GM12801 (cell line): ENCODE data around the gene SEMA5A.

Experiments used
- TF ChIP-seq, protein P1 (sequence below): IDR thresholded peaks from one replicate; pipeline ENCODE4 v1.5.1; 2011; ENCODE audit warnings: control low read depth; ENCODE audit not compliant: insufficient read length; ENCODE audit errors: extremely low read depth

SEMA5A gene, protein sequence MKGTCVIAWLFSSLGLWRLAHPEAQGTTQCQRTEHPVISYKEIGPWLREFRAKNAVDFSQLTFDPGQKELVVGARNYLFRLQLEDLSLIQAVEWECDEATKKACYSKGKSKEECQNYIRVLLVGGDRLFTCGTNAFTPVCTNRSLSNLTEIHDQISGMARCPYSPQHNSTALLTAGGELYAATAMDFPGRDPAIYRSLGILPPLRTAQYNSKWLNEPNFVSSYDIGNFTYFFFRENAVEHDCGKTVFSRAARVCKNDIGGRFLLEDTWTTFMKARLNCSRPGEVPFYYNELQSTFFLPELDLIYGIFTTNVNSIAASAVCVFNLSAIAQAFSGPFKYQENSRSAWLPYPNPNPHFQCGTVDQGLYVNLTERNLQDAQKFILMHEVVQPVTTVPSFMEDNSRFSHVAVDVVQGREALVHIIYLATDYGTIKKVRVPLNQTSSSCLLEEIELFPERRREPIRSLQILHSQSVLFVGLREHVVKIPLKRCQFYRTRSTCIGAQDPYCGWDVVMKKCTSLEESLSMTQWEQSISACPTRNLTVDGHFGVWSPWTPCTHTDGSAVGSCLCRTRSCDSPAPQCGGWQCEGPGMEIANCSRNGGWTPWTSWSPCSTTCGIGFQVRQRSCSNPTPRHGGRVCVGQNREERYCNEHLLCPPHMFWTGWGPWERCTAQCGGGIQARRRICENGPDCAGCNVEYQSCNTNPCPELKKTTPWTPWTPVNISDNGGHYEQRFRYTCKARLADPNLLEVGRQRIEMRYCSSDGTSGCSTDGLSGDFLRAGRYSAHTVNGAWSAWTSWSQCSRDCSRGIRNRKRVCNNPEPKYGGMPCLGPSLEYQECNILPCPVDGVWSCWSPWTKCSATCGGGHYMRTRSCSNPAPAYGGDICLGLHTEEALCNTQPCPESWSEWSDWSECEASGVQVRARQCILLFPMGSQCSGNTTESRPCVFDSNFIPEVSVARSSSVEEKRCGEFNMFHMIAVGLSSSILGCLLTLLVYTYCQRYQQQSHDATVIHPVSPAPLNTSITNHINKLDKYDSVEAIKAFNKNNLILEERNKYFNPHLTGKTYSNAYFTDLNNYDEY

DNA sequence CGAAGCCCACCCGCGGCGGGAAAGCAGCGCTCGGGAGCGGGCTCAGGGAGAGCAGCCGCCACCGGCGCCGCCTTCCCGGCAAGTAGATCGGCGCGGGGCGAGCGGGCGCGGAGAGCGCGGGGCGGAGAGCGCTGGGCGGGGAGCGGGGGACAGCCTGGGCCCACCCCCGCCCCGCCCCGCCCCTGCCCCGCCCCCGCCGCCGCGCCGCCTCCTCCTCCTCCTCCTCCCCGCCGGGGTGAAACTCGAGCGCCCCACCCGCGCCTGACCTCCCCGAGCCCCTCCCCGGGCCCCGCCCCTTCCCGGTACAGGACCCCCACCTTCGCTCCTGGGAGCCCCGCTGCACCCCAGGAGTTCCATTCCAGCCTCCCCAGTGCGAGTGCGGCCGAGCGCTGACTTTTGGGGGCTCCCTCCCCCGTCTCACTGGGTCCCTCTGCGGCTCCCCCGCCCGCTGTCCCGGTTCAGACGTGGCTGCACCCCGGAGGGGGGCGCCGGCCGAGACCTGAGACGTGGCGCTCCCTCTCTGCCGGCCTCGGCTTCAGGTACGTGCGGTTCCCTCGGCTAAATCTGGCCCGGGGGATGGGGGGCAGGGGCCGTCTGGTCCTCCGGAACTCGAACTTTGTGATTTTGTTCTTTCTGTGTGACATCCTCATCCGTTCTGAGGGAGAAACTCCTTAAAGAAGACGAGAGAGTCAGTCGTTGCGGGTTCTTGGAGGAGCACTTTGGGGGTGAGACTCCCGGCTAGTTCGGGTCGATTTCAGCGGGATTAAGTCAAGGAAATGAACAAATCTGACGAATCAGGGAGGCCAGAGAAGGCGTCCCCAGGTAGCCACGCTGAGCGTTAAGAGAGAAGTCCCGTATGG lies at the start of gene SEMA5A:
TSS of gene SEMA5A (minus strand) at position 84 of the 860 bp plus-strand sequence. CDS start 166,129 bp downstream, outside the sequence.
- TF ChIP-seq, protein P1, sequence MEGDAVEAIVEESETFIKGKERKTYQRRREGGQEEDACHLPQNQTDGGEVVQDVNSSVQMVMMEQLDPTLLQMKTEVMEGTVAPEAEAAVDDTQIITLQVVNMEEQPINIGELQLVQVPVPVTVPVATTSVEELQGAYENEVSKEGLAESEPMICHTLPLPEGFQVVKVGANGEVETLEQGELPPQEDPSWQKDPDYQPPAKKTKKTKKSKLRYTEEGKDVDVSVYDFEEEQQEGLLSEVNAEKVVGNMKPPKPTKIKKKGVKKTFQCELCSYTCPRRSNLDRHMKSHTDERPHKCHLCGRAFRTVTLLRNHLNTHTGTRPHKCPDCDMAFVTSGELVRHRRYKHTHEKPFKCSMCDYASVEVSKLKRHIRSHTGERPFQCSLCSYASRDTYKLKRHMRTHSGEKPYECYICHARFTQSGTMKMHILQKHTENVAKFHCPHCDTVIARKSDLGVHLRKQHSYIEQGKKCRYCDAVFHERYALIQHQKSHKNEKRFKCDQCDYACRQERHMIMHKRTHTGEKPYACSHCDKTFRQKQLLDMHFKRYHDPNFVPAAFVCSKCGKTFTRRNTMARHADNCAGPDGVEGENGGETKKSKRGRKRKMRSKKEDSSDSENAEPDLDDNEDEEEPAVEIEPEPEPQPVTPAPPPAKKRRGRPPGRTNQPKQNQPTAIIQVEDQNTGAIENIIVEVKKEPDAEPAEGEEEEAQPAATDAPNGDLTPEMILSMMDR: no peak

DNA sequence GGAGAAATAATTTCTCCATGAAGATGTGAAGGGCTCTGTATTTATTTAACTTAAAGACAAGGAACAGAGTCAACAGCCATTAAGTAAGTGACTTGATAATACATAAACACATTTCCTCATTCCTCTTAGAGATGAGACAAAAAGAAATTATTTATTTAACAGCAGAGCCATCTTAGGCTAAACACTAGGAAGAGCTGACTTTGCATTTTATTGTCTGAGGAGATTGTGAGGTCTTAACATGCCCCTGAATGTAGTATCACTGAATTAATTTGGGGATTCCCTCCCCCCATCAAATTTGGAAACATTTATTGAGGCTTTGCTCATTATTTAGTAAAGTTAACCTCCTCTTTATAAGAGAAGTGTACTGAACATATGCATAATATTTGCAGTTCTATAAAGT lies 49.0 kb upstream of the SEMA5A start:
- TF ChIP-seq, protein P1: no peak

DNA sequence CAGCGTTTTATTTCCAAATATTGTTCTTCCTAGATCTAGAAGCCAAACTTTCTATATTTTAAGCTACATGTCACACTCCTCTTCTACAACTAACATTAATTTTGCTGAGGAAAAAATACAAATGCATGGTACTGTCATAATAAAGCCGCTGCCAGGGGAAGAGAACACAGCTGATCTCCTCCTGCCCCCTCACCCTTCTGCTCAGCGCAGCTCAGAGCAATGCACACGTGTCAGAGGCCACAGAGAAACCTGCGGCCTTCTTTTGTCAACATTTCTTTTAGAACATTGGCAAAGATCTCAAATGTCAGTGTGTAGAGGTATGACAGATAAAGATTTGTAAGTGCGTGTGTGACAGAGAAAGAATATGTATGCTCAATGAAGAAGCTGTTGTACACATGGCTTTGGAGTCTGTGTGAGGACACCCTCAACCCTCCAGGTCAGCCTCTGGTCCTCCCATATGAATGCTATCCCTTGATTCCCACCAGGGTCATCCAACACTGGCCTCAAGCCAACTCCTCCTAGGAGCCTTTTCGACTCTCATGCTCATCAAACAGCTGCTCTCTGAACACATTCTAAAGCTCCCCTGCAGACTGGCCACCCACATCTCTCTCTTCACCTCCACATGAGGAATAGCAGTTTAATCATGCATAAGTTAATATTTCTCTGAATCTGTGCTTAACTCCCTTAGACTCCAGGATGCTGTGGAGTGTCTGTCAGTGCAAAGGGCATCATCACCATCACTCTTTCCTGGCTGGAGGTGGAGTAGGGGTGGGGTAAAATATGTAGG lies 43.4 kb upstream of the SEMA5A start:
- TF ChIP-seq, protein P1: no peak

DNA sequence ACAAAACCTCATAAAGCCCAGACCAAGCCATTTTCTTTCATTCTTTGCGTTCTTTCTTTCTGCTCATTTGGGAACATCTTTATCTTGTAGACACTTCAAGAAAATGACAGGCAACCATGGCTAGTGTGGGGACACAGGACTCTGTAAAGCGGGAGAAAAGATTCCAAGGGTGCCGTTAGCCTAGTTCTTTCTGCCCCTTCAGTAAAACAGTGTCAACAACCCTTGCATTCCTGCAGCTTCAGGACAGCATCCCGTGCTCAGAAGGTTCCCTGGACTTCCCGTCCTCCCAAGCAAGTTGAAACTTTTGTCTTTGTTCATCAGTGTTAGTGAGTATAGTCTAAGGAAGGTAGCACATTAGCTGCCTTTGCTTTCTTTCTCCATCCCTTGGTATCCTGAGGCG lies 42.4 kb upstream of the SEMA5A start:
- TF ChIP-seq, protein P1: no peak

DNA sequence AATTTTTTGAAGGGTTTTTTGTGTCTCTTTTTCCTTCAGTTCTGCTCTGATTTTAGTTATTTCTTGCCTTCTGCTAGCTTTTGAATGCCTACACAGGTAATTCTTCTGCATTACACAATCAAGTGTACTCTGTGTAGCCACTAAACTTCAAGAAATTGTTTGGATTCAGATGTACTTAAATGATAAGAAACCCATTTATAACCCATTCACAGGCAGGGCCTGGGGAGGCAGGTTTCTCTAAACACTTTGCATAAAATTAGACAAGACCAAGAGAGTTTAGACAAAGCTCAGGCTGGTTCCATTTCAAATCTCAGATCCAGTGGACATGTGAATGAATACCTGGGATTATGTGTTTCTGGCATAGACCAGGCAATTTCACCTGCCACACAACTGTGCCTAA lies 41.3 kb upstream of the SEMA5A start:
- TF ChIP-seq, protein P1: no peak

DNA sequence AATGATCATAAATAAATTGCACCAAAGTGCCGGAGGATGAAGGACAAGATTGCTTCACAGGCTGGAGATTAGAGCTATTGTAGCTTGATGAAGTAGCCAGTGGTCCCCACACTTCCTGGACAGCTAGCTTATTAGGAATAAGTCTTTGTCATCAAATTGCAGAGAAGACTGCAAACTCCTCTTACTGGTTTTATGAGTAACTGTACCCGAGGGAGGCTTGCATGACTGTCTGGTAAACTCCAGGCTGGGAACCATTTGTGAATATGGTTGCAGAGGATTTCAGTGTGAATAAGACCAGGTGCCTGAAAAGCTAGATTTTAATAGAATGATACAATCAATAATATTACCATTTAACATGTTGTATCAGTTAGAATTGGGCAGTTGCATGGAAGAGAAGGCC lies 36.5 kb upstream of the SEMA5A start:
- TF ChIP-seq, protein P1: no peak
